HFFc6 (cell line): ENCODE data around the gene CLN3. TPM values are rescaled to one million over a fixed set of nuclear protein-coding genes. Genes with fewer than 3 reads are reported as not detected.

Experiments
- DNase-seq: peaks from one replicate; pipeline ENCODE4 v3.0.0-alpha.2; 2018
- H3K27ac Mint-ChIP-seq: 2 replicates; pipeline ENCODE4 v1.8.0; 2020; ENCODE audit warnings: mild to moderate bottlenecking, mixed read lengths
- H3K27me3 Mint-ChIP-seq: 2 replicates; pipeline ENCODE4 v1.8.0; 2021; ENCODE audit warnings: mild to moderate bottlenecking, moderate library complexity, mixed read lengths; ENCODE audit not compliant: insufficient read depth
- H3K36me3 Mint-ChIP-seq: 2 replicates; pipeline ENCODE4 v1.8.0; 2021; ENCODE audit warnings: low read depth, mixed read lengths
- H3K4me1 Mint-ChIP-seq: 2 replicates; pipeline ENCODE4 v1.8.0; 2020; ENCODE audit warnings: low read depth, mixed read lengths
- H3K4me3 Mint-ChIP-seq: 2 replicates; pipeline ENCODE4 v1.8.0; 2020; ENCODE audit warnings: mild to moderate bottlenecking, moderate library complexity, mixed read lengths
- H3K9me3 Mint-ChIP-seq: 2 replicates; pipeline ENCODE4 v1.8.0; 2020; ENCODE audit warnings: mild to moderate bottlenecking, mixed read lengths
- long read RNA-seq: library from polyadenylated mRNA; unstranded; transcript quantifications from one replicate; pipeline ENCODE4 v2.0.0, GENCODE V29; 2019
- total RNA-seq, 6 experiments: library from RNA; stranded (reverse); fragmentation: NEBNext Ultra II Directional; extraction: Animal tissue kit (Norgen Biotek cat#: 25700); gene quantifications; 2 replicates in 1 of 6; 3 replicates in 5 of 6; pipeline ENCODE4 v1.2.3, GENCODE V29; 2021
- TF ChIP-seq, protein P1 (sequence below): fragments of 200-600 bp; sonication (generic); IDR thresholded peaks from 2 replicates; pipeline ENCODE4 v1.5.0; 2021; ENCODE audit warnings: antibody characterized with exemption, mild to moderate bottlenecking

CLN3 gene
- total RNA-seq, result 10 to 100 TPM; 17.7 to 29.3 (median 22.1) TPM
- long read RNA-seq, transcript CLN3-204 (14 exons, 1,720 nt), result minor isoform, 5 of 43 reads
- long read RNA-seq, transcript CLN3-244 (16 exons, 3,832 nt), result major isoform, 26 of 43 reads
- long read RNA-seq, transcript CLN3-205 (15 exons, 1,876 nt), result minor isoform, 8 of 43 reads
- long read RNA-seq, partial matches to known transcripts, result 1 of 43 reads
- long read RNA-seq, other reads (novel, unspliced or antisense), result 0 of 43 reads

DNA sequence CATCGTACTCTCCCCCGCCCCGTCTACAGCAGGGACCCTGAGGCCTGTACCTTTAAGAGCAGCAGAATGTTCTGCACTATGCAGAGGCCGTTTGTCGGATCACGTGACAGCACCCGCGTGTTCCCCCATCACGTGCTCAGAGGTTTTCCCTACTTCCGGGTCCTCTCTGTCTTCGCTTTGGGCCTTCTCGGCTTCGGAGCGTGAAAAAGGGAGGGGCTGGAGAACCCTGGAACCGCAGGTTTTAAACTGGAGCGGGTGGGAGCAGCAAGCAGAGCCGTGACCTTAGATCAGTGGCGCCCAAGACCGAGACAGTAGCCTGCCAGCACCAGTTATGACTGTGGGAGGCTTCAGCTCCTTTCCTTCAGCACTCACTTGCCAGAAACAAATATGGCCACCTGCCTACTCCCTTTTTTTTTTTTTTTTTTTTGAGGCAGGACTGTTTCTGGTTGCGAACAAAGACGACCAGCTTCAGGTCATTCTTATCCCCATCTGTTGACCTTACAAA is at the start of gene CLN3:
CLN3 (minus strand) TSS at position 105 of the 505 bp plus-strand sequence. CDS start 315 bp downstream, outside the sequence.
- TF ChIP-seq, protein P1, sequence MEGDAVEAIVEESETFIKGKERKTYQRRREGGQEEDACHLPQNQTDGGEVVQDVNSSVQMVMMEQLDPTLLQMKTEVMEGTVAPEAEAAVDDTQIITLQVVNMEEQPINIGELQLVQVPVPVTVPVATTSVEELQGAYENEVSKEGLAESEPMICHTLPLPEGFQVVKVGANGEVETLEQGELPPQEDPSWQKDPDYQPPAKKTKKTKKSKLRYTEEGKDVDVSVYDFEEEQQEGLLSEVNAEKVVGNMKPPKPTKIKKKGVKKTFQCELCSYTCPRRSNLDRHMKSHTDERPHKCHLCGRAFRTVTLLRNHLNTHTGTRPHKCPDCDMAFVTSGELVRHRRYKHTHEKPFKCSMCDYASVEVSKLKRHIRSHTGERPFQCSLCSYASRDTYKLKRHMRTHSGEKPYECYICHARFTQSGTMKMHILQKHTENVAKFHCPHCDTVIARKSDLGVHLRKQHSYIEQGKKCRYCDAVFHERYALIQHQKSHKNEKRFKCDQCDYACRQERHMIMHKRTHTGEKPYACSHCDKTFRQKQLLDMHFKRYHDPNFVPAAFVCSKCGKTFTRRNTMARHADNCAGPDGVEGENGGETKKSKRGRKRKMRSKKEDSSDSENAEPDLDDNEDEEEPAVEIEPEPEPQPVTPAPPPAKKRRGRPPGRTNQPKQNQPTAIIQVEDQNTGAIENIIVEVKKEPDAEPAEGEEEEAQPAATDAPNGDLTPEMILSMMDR, result no peak
- Mint-ChIP-seq H3K27ac (peak within 1 kb of the TSS; percentile 100), H3K27me3 (peaks cover 11% of the 10 kb centered on the region), H3K36me3 (peaks cover 7% of the 10 kb centered on the region; the same call in 1 of the 2 replicates), H3K4me1 (peaks cover 4% of the 10 kb centered on the region), H3K9me3 (no peaks in the 10 kb centered on the region), H3K4me3 (peak within 1 kb of the TSS; percentile 95)
- DNase-seq, result peak; percentile 92

DNA sequence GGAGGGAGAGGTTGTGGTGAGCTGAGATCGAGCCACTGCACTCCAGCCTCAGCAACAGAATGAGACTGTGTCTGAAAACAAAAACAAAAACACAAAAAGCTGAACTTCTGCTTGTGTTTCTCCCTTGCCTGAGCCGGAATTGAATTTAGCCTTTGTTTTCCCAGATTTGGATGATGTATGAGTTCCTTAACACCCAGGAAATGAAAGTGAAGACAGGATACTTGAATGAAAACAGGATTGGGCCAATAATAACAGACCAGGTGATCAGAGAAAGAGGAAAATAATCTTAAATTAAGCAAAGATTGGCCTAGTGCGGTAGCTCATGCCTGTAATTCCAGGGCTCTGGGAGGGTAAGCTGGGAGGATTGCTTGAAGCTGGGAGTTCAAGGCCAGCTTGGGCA is 48.5 kb upstream of the CLN3 start:
- TF ChIP-seq, protein P1, result no peak
- H3K27me3 Mint-ChIP-seq, result peaks cover 3% of the 10 kb centered on the region

DNA sequence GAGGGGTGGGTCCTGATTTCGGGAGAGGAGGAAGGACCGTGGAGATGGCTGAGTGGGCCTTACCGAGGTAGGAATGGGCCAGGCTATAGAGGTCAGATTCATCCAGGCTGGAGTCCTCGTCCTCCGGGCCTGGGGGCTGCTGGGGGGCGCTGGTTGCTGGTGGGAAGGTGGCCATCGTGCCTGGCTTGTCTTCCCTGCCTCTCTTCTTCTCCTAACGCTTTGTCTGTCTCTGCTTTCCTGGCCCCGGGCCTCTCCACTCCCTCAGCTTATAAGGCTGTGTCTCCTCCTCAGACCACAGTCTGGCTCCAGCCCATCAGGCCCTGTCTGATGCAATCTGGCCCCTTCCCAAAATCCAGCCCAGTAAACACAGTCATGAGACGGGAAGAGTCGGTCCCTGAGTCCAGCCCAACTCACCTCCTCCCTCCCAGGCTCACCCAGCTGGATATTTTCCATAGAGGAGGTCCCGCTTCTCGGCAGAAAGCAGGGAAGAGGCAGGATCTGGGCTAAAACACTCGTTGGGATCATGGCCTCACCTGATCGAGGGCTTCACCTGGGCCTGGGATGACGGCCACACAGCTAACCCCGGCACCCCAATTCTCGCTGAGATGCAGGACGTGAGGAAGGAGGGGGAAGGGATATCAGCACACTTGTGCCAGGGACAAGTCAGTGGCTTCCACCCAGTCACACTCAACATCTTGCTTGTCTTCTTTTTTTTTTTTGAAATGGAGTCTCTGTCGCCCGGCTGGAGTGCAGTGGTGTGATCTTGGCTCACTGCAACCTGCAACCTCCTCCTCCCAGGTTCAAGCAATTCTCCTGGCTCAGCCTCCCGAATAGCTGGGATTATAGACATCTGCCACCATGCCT is 47.1 kb upstream of the CLN3 start, which contains the start of gene NUPR1:
NUPR1 (minus strand) TSS at position 242 of the 864 bp plus-strand sequence; CDS start at position 175, 67 bp downstream.
- Mint-ChIP-seq H3K4me3 (peak within 1 kb of the TSS; percentile 90), H3K27ac (peak within 1 kb of the TSS; percentile 94), H3K4me1 (peaks cover 27% of the 10 kb centered on the region)

More for the DNA sequence above, 48.5 kb upstream of the CLN3 start:
- Mint-ChIP-seq H3K36me3 (peaks cover 13% of the 10 kb centered on the region), H3K27ac (no peak overlapping the region), H3K4me3 (no peak overlapping the region), H3K9me3 (no peaks in the 10 kb centered on the region), H3K4me1 (peaks cover 27% of the 10 kb centered on the region)
- no peak for DNase-seq

DNA sequence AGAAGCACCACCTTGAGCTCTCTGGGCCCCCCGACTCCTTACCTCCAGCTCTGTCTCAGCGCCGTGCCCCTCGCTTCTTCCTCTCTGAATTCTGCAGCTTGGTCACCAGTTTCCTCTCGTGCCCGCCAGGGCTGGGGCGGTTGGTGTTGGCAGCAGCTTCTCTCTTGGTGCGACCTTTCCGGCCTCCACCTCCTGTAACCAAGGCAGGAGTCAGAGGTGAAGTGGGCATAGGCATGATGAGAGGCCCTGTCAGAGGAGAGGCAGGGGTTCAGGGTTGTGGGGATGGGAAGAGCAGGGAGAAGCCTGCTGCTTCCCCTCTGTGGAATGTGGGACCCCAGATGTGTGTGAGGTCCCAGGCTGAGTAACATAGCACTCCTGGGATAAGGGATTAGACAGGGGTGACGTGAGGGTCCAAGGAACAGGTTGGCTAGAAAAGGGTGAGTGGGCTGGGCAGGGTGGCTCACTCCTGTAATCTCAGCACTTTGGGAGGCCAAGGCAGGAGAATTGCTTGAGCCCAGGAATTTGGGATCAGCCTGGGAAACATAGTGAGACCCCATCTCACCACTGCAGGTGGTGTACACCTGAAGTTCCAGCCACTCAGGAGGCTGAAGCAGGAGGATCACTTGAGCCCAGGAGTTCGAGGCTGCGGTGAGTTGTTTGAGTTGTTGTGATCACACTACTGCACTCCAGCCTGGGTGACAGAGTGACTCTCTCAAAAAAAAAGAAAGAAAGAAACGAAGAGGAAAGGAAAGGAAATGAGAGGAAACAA is 46.3 kb upstream of the CLN3 start:
- Mint-ChIP-seq H3K4me1 (peaks cover 27% of the 10 kb centered on the region), H3K4me3 (peak overlapping the region; percentile 90), H3K9me3 (no peaks in the 10 kb centered on the region), H3K27ac (peak overlapping the region; percentile 94), H3K27me3 (peaks cover 4% of the 10 kb centered on the region), H3K36me3 (peaks cover 24% of the 10 kb centered on the region)
- TF ChIP-seq, protein P1, result no peak
- DNase-seq, result no peak

More for the DNA sequence above, 47.1 kb upstream of the CLN3 start, which contains the start of gene NUPR1:
- Mint-ChIP-seq H3K9me3 (no peaks in the 10 kb centered on the region), H3K36me3 (peaks cover 24% of the 10 kb centered on the region), H3K27me3 (peaks cover 3% of the 10 kb centered on the region)
- DNase-seq, result peak; percentile 93
- TF ChIP-seq, protein P1, result no peak

DNA sequence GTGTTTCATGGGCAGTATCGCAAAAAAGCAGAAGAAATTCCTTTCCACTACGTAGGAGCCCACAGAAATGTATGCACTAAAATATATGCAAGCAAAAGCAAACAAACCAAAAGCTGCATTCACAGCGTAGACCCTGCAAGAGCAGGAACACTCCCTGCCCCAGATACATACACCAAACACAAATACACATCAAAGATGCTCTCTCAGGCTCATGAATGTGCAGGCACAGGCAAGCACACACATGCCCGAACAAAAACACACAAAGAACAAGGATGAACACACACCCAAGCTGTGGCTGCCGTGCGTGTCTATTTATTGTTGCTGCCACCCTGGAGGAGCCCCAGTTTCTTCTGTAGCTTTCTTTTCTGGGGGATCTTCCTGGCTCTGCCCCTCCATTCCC is 45.2 kb upstream of the CLN3 start:
- no peaks in the 10 kb centered on the region for H3K9me3 Mint-ChIP-seq

More for the DNA sequence above, 45.2 kb upstream of the CLN3 start:
- Mint-ChIP-seq H3K27ac (no peak overlapping the region), H3K36me3 (peaks cover 24% of the 10 kb centered on the region), H3K27me3 (peaks cover 4% of the 10 kb centered on the region), H3K4me3 (peak overlapping the region; percentile 90; the same call in 1 of the 2 replicates), H3K4me1 (peaks cover 33% of the 10 kb centered on the region)
- TF ChIP-seq, protein P1, result no peak
- no peak for DNase-seq
